ENCODE results near the gene TAS2R1.

TAS2R1 gene

DNA sequence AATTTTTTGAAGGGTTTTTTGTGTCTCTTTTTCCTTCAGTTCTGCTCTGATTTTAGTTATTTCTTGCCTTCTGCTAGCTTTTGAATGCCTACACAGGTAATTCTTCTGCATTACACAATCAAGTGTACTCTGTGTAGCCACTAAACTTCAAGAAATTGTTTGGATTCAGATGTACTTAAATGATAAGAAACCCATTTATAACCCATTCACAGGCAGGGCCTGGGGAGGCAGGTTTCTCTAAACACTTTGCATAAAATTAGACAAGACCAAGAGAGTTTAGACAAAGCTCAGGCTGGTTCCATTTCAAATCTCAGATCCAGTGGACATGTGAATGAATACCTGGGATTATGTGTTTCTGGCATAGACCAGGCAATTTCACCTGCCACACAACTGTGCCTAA lies 43.0 kb downstream of the TAS2R1 start:
- Histone ChIP-seq H3K9me3 (ENCODE audit: insufficient read depth, low read depth, low read length) (no peaks in the 10 kb centered on the region), H3K4me3 (ENCODE audit: low read length) (no peak overlapping the region), H3K9ac (ENCODE audit: low read depth, low read length) (no peak overlapping the region), H3K4me1 (ENCODE audit: insufficient read depth, low read length) (no peaks in the 10 kb centered on the region), H3K27me3 (ENCODE audit: insufficient read depth, low read length) (no peaks in the 10 kb centered on the region), H3K36me3 (ENCODE audit: insufficient read depth, low read length) (no peaks in the 10 kb centered on the region), H3K27ac (ENCODE audit: low read depth, low read length) (no peak overlapping the region)

DNA sequence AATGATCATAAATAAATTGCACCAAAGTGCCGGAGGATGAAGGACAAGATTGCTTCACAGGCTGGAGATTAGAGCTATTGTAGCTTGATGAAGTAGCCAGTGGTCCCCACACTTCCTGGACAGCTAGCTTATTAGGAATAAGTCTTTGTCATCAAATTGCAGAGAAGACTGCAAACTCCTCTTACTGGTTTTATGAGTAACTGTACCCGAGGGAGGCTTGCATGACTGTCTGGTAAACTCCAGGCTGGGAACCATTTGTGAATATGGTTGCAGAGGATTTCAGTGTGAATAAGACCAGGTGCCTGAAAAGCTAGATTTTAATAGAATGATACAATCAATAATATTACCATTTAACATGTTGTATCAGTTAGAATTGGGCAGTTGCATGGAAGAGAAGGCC lies 47.7 kb downstream of the TAS2R1 start:
- Histone ChIP-seq H3K4me1 (ENCODE audit: insufficient read depth, low read length) (no peaks in the 10 kb centered on the region), H3K27ac (ENCODE audit: low read depth, low read length) (no peak overlapping the region), H3K27me3 (ENCODE audit: insufficient read depth, low read length) (no peaks in the 10 kb centered on the region), H3K9ac (ENCODE audit: low read depth, low read length) (no peak overlapping the region), H3K36me3 (ENCODE audit: insufficient read depth, low read length) (no peaks in the 10 kb centered on the region), H3K4me3 (ENCODE audit: low read length) (no peak overlapping the region), H3K9me3 (ENCODE audit: insufficient read depth, low read depth, low read length) (no peaks in the 10 kb centered on the region)
- WGBS: 95% methylated on average over 2 of the region's 2 CpGs

Measured in HUES64 (cell line).